ENCODE results near the gene SNAI1.

The SNAI1 gene

GRCh38 chr20:50038169-50038568 is 55.4 kb downstream of the SNAI1 start:
- no peak for DNase-seq
